ENCODE results near the gene SPEM3.

SPEM3 gene

DNA sequence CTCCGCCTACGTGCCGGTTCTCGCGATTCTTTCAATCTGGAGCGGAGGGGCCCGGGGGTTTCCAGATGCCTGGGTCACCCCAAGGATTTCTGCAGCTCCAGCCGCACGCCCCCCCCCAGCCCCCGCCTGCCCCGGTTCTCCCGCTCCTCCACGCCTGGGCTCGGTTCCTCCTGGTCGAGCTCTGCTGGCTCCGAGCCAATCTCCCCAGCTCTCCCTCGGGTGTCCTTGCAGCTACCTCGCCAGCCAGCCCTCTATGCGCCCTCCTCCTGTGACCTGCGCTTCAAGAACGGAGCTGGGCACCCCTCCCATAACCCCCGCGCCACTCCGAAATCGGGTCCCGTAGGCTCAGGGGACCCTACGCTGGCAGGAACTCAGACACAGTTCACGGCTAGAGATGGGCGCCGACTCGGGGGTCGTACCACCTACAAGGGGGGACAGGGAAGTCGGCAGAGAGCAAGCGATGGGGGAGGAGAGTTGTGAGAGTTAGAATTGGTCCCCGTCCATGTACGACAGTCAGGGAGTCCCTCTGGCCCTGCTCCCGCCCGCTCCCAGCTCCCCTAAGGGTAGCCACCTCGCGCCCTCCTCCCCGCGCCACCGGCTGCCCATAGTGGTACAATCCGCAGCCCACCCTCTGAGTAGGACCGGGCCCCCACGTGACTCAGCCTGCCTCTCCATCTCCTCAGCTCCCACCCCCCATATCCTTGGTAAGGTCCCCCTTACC lies 11.6 kb downstream of the SPEM3 start:
- no peak for TF ChIP-seq FOXM1 (IDR thresholded peaks at IDR 0.05; ENCODE audit: borderline replicate concordance, low read depth)
- TF ChIP-seq CREB1 (IDR thresholded peaks at IDR 0.05; ENCODE audit: low read depth) = no peak
- no peak for TF ChIP-seq CEBPB (IDR thresholded peaks at IDR 0.05)
- TF ChIP-seq USF1 (IDR thresholded peaks at IDR 0.05) = peak; percentile 17; the same call in 1 of the 2 replicates
- TF ChIP-seq TCF12 (IDR thresholded peaks at IDR 0.05; ENCODE audit: low read depth) = no peak
- TF ChIP-seq TAF1 (IDR thresholded peaks at IDR 0.05; ENCODE audit: low read depth) = no peak
- peak; percentile 82 for TF ChIP-seq NFIC (IDR thresholded peaks at IDR 0.05)
- no peak for TF ChIP-seq REST (IDR thresholded peaks at IDR 0.05; ENCODE audit: low read depth)
- no peak for TF ChIP-seq MAX (IDR thresholded peaks at IDR 0.05)
- TF ChIP-seq EP300 (IDR thresholded peaks at IDR 0.05; ENCODE audit: borderline replicate concordance) = no peak

DNA sequence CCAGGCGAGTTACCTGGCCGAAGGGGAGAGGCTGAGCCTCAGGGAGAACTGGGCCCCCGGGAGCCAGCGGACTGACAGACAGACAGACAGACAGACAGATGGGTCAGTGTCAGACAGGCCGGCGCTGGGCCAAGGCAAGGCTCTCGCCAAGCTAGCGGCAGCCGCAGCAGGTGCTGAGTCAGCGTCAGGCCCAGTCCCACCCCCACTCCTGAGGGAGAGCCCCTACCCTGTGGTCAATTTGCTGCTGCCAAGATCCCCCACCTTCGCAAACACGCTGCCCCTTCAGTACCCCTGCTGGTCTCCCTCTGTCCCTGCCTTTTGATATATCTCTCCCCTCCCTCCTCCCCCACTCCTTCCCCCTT lies 12.2 kb downstream of the SPEM3 start:
- TF ChIP-seq MAX (IDR thresholded peaks at IDR 0.05) (no peak), CEBPB (IDR thresholded peaks at IDR 0.05) (no peak), TEAD4 (IDR thresholded peaks at IDR 0.05) (no peak), YY1 (IDR thresholded peaks at IDR 0.05; ENCODE audit: low read depth) (no peak), TAF1 (IDR thresholded peaks at IDR 0.05; ENCODE audit: low read depth) (no peak), EP300 (IDR thresholded peaks at IDR 0.05; ENCODE audit: borderline replicate concordance) (no peak), TCF12 (IDR thresholded peaks at IDR 0.05; ENCODE audit: low read depth) (no peak), REST (IDR thresholded peaks at IDR 0.05; ENCODE audit: low read depth) (no peak), USF1 (IDR thresholded peaks at IDR 0.05) (no peak), CREB1 (IDR thresholded peaks at IDR 0.05; ENCODE audit: low read depth) (no peak), FOXM1 (IDR thresholded peaks at IDR 0.05; ENCODE audit: borderline replicate concordance, low read depth) (no peak)

GRCh38 chr17:7441266-7441665 lies 12.6 kb downstream of the SPEM3 start:
- TF ChIP-seq TAF1 (IDR thresholded peaks at IDR 0.05; ENCODE audit: low read depth) (no peak), REST (IDR thresholded peaks at IDR 0.05; ENCODE audit: low read depth) (no peak), MAX (IDR thresholded peaks at IDR 0.05) (no peak), YY1 (IDR thresholded peaks at IDR 0.05; ENCODE audit: low read depth) (no peak), NFIC (IDR thresholded peaks at IDR 0.05) (no peak), TEAD4 (IDR thresholded peaks at IDR 0.05) (no peak), TCF12 (IDR thresholded peaks at IDR 0.05; ENCODE audit: low read depth) (no peak), USF1 (IDR thresholded peaks at IDR 0.05) (no peak), RAD21 (IDR thresholded peaks at IDR 0.05; ENCODE audit: low read depth) (no peak), ZBTB7A (IDR thresholded peaks at IDR 0.05; ENCODE audit: low read depth) (no peak), EGR1 (IDR thresholded peaks at IDR 0.05) (no peak)

DNA sequence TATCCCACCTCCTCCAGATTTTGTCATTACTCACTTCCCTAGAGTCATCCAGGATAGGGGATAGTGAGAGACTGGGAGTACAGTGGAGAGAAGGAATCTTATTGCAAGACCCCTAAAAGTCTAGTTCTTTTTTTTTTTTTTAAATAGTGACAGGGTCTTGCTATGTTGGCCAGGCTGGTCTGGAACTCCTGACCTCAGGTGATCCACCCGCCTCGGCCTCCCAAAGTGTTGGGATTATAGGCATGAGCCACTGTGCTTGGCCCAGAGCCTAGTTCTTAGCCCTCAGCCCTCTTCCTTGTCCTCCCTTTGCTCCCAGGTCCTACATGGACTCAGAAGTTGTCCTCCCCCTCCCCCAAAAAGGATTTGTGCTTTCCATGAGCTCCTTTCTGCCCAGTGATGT lies 13.5 kb downstream of the SPEM3 start:
- TF ChIP-seq ZBTB7A (IDR thresholded peaks at IDR 0.05; ENCODE audit: low read depth) (no peak), MAX (IDR thresholded peaks at IDR 0.05) (no peak), FOXM1 (IDR thresholded peaks at IDR 0.05; ENCODE audit: borderline replicate concordance, low read depth) (no peak), EGR1 (IDR thresholded peaks at IDR 0.05) (no peak), NFIC (IDR thresholded peaks at IDR 0.05) (no peak), USF1 (IDR thresholded peaks at IDR 0.05) (no peak), TCF12 (IDR thresholded peaks at IDR 0.05; ENCODE audit: low read depth) (no peak), TEAD4 (IDR thresholded peaks at IDR 0.05) (no peak), CEBPB (IDR thresholded peaks at IDR 0.05) (no peak), EP300 (IDR thresholded peaks at IDR 0.05; ENCODE audit: borderline replicate concordance) (no peak), REST (IDR thresholded peaks at IDR 0.05; ENCODE audit: low read depth) (no peak), TAF1 (IDR thresholded peaks at IDR 0.05; ENCODE audit: low read depth) (no peak), YY1 (IDR thresholded peaks at IDR 0.05; ENCODE audit: low read depth) (no peak), RAD21 (IDR thresholded peaks at IDR 0.05; ENCODE audit: low read depth) (no peak), CREB1 (IDR thresholded peaks at IDR 0.05; ENCODE audit: low read depth) (no peak)
